HT1080 (cell line): ENCODE results near the gene UBALD1. TPM values are rescaled to one million over a fixed set of nuclear protein-coding genes. Genes with fewer than 3 reads are reported as not detected.

Experiments
- DNase-seq: peaks from one replicate; pipeline ENCODE4 v3.0.0-alpha.2; 2015; ENCODE audit warnings: low read depth
- total RNA-seq: library from RNA; depleted of rRNA; stranded (reverse); fragments of >200 nt; shearing (Covaris generic); gene quantifications from 2 replicates; pipeline ENCODE4 v1.2.3, GENCODE V29; 2014

The UBALD1 gene
- total RNA-seq, 1 experiment from 2014 or later: 44.2 TPM

DNA sequence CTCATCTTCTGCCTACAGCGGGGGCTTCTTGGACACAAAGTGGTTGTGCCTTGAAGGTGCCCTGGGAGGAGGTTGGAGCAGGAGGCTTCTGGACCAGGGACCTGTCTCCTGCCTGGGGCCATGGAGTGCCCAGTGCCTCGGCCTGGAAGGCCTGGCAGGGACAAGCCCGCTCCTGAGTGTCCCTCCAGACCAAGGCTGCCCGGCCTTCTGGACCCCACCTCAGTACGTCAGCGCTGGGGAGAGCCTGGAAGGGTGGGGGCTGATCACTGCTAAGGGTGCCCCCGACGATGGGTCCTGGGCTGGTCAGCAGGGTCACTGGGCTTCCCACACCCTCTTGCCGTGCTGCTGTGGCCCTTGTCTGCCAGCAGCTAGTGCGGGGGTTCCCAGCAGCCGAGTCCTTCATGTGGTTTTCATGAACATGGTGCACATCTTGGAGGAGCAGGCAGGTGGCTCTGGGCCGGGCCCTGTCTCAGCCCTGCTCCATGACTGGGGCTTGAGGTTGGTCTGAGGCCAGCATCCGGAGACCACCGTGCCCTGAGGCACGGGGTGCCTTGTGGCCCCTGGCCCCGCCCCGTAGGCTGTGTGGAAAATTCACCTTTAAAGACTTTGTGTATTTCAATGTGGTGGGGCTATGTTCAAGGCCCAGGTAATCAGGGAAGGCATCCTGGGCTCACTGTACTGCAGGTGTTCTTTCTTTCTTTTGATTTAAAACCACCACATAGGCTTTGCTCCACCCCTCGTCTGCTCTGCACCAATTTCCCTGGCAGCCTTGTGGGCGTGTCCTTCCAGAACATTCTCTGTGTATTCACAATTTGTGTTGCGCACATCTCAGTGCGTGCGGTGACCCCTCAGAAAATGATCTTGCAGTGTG lies 32.3 kb upstream of the UBALD1 start:
- DNase-seq: no peak

DNA sequence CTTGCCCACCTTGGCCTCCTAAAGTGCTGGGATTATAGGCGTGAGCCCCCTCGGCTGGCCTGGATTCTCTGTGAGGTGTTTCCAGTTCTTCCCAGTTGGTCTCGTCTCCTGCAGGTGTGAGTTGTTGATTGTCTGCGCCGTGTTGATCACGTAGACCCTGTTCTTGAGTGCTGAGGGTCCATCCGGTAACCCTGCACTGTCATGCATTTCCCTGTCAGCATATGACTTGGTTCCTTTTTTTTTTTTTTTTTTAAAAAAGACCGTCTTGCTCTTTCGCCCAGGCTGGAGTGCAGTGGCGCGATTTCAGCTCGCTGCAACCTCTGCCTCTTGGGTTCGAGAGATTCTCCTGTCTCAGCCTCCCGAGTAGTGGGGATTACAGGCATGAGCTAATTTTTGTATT lies 27.2 kb upstream of the UBALD1 start:
- DNase-seq: no peak

DNA sequence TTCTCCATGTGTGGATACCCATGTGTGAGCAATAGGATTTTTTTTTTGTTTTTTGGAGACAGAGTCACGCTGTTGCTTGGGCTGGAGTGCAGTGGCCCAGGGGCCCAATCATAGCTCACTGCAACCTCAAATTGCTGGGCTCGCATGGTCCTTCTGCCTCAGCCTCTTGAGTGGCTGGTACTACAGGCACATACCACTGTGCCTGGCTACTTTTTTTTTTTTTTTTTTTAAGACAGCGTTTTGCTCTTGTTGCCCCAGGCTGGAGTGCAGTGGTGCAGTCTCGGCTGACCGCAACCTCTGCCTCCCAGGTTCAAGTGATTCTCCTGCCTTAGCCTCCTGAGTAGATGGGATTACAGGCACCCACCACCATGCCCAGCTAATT lies 26.6 kb upstream of the UBALD1 start:
- no peak for DNase-seq

DNA sequence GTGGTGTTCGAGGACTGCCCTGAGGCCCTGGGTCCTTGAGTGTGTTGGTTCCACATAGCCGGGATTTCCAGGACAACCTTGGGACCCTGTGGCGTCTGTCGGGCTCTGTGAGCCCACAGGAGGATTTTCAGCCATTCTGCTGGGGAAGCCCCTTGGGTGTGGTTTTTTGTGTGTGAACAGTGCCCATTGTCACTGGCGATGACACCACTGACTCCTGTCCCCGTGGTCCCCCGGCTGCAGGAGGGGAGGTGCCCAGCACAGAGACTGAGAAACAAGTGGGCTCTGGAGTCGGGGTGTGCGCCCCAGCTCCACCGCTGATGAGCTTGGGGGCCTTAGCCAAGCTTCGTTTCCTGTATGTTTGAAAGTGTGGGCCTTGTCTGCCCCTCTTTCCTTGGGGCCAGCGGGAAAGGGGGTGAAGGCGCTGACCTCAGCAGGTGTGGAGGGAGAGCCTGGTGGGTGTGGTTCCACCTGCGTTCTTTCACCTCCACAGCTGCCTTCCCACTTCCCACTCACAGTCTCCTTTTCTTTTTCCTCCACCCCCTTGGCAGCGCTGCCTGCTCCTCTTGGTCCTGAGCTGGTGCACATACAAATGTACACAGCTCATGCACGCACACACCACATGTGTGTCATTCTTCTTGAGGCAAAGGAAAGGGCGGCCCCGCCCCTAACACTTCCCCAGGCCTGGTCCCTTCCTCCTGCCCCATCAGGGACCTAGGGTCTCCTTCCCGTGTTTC lies 26.1 kb upstream of the UBALD1 start:
- DNase-seq: no peak

DNA sequence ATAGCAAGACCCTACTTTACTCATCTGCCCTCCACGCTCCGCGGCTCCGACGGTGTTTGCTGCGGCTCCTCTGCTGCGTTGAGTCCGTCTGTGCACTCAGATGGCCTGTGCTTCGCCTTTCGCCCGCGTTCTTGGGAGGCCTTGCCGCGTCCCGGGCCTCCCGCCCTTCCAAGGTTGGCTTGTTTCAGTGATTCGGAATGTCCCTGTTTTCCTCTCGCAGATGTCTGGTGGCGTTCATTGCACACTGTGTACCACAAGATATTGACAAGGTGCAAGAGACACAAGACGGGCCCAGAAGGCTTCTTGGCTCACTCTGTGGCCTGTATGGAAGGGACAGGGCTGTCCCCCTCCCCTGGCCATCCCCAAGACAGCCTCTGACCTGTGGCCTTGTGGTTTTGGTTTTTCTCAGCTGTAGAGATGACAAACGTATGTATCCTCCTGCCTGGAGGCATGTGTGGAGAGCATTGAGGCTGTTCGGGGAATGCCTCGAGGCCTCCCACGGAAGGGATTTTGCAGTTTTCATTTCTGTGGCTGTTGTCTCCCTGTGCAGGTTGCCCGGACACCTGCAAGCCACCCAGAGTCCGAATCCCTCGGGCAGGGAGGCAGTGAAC lies 25.3 kb upstream of the UBALD1 start:
- DNase-seq: no peak

DNA sequence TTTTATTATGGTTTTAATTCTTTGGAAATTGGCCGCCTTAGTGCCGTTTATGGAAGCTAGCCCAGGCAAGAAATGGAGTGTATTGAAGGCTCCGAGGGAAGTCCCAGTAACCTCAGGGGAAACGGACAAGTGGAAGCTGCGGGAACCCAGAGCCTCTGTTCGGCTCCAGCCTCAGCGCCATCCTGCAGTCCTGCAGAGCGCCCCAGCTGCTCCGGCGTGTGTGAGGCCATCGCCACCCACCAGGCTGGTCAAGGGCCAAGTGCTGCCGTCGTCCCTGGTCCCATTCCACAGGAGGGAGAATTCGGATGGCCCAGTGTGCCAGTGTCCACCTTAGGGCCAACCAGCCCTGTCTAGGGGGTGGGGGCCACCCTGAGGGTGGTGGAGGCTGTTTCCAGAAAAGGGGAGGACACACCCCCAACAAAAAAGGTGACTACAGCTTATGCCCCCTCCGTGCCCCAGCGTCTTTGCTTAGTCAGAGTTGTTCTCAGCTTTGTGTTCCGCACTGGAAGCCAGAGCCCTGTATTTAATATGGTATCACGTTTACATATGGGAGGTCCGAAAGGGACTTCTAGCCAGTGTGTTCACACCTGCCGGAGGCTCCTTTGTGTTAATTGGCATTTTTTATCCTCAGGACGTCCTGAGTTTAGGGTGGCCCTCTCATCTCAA lies 22.9 kb upstream of the UBALD1 start:
- no peak for DNase-seq

DNA sequence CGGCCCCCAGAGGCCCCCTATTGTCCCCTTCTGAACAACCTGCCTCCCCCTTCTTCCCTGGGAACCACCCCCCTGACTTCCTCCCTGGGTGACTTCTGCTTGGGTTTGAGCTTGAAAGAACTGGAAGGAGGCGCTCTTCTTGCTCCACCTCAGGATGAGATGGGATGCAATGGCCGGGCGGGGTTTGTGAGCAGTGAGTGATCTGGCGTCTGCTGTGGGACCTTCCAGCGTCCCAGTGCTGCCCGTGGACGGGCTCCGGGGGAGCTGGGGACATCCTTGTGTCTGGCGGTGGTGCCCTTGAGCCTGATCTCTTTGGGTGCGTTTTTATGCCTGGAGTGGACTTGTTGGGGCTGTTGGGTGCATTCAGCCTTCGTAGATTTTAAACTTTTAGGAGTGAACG lies 21.5 kb upstream of the UBALD1 start:
- no peak for DNase-seq

DNA sequence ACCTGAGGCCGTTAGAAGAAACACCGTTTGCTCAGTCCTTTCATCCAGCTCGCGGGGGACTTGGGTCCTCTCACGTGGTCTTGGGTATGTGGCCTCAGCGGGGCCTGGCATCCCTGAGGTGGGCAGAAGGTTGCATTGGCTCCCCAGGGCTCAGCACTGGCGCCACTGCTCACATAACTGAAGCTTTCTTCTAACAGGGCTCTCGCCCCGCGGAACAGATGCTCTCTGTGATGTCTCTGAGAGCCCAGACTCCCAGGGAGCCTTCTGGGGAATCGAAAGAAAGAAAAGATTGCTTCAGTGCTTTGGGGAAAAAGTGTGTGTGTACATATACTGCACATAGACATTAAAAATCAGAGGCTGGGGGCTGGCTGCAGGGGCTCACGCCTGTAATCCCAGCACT lies 20.1 kb upstream of the UBALD1 start:
- no peak for DNase-seq

DNA sequence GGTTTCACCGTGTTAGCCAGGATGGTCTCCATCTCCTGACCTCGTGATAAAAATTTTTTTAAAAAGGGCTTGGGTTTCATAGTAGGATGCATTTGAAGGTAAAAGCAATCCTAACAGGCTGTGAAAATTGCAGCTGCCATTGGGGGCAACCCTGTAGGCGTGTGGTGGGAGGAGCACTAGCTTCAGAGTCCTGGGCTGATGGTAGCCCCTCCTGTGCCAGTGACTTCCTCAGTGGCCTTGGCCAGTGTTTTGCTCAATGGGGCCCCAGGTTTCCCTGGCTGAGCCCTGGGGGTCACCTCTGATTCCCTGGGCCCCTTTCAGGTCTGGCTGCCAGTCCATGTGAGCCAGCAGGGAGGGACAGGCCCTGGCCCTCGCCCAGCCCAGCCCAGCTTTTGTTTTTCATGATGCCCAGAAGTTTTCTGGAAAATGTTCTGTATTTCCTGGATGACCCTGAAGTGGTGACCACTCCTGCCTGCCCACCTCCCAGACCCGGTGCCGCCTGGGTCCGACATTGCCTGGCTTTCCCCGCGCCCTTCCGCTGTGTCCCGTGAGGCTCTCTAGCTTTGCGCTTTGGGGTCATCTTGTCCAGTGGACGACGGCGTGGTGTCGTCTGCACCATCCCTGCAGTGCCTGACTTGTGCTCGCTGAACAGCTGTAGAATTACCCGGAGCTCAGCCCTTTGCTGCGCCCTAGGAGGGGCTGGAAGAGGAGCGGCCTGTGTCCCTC lies 19.4 kb upstream of the UBALD1 start:
- DNase-seq: no peak

DNA sequence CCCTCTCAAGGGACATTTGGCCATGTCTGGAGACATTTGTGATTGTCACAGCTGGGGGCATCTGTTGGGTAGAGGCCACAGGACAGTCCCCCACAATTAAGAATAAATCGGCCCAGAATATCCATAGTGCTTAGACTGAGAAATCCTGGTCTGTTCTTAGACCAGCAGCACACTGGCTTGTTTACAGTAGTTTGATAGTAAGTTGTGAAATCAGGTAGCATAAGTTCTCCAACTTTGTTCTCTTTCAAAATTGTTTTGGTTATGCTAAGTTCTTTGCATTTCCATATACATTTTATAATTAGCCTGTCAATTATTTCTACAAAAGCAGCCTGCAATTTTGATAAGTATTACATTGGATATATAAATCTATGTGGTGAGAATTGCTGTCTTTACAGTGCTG lies 16.8 kb upstream of the UBALD1 start:
- no peak for DNase-seq

DNA sequence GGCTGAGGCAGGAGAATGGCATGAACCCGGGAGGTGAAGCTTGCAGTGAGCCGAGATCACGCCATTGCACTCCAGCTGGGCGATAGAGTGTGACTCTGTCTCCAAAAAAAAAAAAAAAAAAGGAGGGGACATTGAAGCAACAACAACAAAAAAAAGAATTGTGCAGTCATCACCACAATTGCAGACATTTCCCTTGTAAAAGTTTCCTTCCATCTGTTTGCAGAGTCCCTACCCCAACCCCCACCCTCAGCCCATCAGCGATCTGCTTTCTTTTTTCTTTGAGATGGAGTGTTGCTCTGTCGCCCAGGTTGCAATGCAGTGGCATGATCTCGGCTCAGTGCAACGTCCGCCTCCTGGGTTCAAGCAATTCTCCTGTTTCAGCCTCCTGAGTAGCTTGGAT lies 13.6 kb upstream of the UBALD1 start:
- DNase-seq: no peak

DNA sequence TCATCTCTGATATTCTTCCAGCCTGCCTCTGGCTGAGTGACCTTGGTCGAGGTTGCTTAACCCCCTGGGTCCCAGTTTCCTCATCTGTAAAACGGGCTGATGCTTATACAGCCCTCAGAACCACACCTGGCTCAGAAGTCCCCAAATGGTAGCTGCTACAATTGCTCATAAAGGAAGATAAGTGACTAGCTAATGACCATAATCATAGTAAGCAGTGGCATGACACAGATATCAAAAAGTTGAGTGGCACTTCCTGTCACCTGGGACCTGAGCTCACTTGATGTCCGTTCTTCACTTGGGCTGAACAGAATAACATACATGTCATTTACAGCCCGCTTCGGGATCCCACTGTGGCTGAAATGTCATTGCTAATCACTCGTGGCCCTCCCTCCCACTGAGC lies 11.7 kb upstream of the UBALD1 start:
- no peak for DNase-seq

DNA sequence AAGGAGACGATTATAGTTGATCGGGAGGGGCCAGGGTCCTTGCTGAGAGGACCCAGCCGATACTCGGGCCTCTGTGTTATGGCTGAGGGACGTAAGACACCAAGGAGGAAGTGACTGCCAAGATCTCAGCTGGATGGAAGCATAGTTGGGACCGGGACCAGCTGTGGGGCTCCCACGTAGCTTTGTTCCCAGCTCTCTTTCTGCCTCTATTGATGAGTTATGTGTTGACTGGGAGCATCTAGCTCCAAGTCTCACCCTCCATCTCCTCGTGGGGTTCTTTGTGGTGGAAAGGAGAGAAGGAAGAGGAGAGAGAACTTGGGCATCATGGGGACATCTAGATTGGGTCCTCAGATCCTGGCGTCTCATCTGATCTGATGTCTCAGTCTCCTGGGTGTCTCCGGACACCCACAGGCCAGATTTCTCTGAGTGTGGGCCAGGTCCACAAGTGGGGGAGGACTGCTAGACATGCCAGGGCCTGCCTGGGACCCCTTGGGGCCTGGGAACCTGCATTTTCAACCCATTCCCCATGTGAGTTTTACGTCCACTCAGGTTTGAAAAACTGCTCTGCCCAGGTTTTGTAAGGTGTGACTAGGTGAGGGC lies 11.0 kb upstream of the UBALD1 start:
- DNase-seq: no peak

DNA sequence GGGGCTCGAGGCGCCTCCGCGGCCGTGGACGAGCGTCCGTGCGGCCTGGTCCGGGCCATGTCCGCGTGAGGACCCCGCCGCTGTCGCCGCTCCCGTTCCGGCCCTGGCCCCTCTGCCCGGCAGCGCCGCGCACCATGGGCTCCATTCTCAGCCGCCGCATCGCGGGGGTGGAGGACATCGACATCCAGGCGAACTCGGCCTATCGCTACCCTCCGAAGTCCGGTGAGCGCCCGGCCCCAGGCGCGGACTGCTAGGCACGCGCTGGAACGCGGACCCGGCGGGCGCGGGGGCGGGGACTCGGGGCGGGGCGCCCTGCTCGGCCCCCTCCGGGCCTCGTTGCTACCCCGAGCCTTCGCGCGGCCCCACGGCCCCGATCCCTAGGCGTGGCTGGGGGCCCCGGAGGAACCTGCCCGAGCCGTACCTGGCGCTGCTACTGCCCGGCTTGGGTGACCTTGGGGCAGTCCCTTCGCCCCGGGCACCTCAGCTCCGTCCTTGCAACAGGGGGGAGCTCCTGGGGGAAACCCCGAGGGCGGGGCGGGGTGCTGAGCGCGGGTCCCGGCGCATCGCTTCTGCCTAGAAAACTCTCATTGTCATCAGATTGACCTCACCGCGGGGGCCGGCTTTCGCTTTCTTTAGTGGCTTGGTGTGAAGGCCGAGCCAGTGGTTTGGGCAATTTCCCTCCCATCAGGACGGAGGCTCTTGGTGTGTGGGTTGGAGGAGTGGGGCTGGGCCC lies 10.3 kb upstream of the UBALD1 start:
- DNase-seq: peak; percentile 27

DNA sequence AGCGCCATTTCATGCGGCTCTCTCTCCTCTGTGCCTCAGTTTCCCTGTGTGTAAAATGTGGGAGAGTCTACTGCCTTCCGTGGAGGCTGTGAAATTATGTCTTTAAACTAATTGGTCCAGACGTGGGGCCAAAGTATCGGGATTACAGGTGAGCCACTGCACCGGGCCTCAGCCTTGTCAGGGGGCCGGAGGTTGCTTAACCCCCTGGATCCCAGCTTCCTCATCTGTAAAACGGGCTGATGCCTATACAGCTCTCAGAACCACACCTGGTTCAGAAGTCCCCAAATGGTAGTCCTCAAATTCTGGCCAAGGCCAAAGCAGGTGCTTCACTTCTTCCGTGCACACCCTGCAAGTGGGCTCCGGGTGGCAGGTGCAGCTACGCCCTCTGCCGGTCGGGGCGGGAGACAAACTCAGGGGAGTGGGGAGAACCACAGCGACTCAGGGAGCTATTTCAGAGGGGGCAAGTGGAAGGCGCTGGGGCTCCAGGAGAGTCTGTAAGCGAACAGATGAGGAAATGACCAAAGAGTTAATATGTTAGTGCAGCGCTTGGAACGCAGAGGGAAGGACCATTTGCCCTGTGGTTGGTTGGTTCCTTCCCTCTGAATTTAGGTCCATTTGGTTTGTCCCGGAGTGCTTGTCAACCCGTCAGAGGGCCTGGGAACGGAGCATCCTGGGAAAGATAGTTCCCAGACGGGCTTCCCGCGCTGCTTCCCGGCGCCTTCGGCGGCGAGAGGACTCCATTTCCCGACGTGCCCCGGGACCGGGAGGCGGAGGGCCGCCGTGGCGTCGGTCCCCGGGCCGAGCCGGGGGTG lies 9.5 kb upstream of the UBALD1 start, which contains the start of gene MGRN1:
Gene MGRN1 (plus strand): TSS at position 812 of the 812 bp plus-strand sequence. CDS start 135 bp downstream, outside the sequence.
- peak; percentile 95 for DNase-seq

DNA sequence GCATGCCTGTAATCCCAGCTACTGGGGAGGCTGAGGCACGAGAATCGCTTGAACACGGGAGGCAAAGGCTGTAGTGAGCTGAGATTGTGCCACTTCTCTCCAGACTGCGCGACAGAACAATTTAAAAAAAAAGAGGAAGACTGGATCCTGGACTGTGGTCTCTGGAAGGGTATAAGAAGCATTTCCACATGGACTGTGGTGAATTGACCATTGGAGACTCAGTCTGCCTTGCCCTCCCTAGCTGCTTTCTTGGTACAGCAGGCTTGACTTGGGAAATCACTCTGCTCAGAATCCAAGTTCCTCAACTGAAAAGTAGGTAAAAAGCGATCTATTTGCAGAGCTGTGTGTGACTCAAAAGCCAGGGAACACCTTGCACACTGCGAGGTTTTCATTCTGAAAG lies 8.9 kb upstream of the UBALD1 start:
- DNase-seq: no peak

DNA sequence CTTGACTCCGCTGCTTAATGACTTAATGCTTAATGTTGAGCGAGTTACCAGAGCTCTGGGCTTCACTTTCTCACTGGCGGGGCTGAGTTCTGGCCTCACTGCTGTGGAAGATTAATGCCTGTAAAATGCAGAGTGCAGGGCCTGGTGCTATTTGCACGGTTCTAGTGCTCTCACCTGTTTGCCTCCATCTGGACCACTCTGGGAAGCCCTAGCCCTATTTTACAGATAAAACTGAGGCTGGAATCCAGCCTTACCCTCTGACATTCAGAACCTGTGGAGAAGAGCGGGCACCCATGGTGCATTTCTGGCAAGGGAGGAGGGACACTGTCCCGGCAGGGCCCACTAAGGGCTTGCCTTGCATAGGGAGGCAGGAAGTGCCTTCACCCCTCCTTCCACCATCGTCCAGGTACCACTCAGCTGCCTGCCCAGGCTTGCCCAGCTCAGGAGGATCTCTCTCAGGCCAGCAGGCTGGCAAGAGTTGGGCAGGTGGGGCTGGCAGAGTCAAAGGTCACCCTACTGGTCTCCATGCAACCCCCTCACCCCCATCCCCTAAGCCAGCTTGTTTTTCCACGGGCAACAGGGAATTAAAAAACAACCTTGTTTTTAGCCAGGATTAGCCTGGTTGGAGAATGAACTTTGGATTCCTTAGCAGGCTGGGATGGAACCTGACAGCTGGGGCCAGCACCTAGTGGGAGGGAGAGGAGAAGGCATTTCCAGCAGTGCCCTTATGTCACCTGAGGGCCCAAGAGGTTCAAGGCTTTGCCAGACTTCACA lies 4.1 kb upstream of the UBALD1 start:
- no peak for DNase-seq

DNA sequence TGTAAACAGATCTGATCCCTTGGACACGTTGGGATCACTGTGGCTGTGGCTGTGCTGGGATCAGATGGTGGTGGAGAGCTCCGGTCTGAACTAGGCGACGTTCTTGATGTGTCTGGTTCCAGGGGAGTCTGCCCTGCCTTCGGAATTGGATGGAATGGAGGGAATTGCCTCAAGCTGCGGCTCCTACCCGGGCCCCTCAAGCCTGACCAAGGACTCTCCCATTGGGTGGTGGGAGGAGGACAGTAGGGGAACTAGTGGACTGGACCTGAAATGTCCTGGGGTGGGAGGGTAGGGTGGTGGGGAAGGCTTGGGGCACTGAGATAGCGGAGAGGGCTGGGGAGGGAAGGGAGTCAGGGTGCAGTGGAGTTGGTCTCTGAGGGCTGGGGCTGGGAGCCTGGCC lies 3.2 kb upstream of the UBALD1 start:
- no peak for DNase-seq
